Neural progenitor cell (in vitro differentiated cells): ENCODE data around the gene SLC35F3. TPM values are rescaled to one million over a fixed set of nuclear protein-coding genes. Genes with fewer than 3 reads are reported as not detected.

ENCODE experiments used
- DNase-seq: peaks from one replicate; pipeline ENCODE4 v3.0.0-alpha.2; 2016; ENCODE audit warnings: low spot score
- H2AFZ ChIP-seq: fragments of 200-600 bp; sonication (generic); replicated peaks from 2 replicates; pipeline ENCODE4 v1.6.1; 2016; ENCODE audit warnings: antibody characterized with exemption
- H3F3A ChIP-seq: fragments of 200-600 bp; sonication (generic); 2 replicates; pipeline ENCODE4 v1.6.1; 2016; ENCODE audit warnings: antibody characterized with exemption, low read depth
- H3K27ac ChIP-seq: fragments of 200-600 bp; sonication (generic); 2 replicates; pipeline ENCODE4 v1.5.1; 2016; ENCODE audit warnings: mild to moderate bottlenecking
- H3K27me3 ChIP-seq: fragments of 200-600 bp; sonication (generic); 2 replicates; pipeline ENCODE4 v1.6.1; 2016; ENCODE audit warnings: mild to moderate bottlenecking, moderate library complexity
- H3K36me3 ChIP-seq: fragments of 200-600 bp; sonication (generic); 2 replicates; pipeline ENCODE4 v1.5.1; 2016
- H3K4me1 ChIP-seq: fragments of 200-600 bp; sonication (generic); 2 replicates; pipeline ENCODE4 v1.6.1; 2016; ENCODE audit warnings: mixed run types
- H3K4me2 ChIP-seq: fragments of 200-600 bp; sonication (generic); 2 replicates; pipeline ENCODE4 v1.6.1; 2016
- H3K4me3 ChIP-seq: fragments of 200-600 bp; sonication (generic); 2 replicates; pipeline ENCODE4 v1.5.1; 2016
- H3K79me2 ChIP-seq: fragments of 200-600 bp; sonication (generic); 2 replicates; pipeline ENCODE4 v1.6.1; 2016; ENCODE audit warnings: low read depth
- H3K9ac ChIP-seq: fragments of 200-600 bp; sonication (generic); 2 replicates; pipeline ENCODE4 v1.6.1; 2016
- H3K9me3 ChIP-seq: fragments of 200-600 bp; sonication (generic); 2 replicates; pipeline ENCODE4 v1.5.1; 2016; ENCODE audit warnings: low read depth
- H4K20me1 ChIP-seq: fragments of 200-600 bp; sonication (generic); 2 replicates; pipeline ENCODE4 v1.6.1; 2016; ENCODE audit warnings: low read depth
- H3K27ac Mint-ChIP-seq: 3 replicates; pipeline ENCODE4 v1.8.0; 2021; ENCODE audit warnings: mixed read lengths
- H3K27me3 Mint-ChIP-seq: 2 replicates; pipeline ENCODE4 v1.8.0; 2022; ENCODE audit warnings: low read depth, mild to moderate bottlenecking, inconsistent platforms, moderate library complexity, mixed read lengths; ENCODE audit not compliant: insufficient read depth
- H3K36me3 Mint-ChIP-seq: 3 replicates; pipeline ENCODE4 v1.8.0; 2021; ENCODE audit warnings: mixed read lengths
- H3K4me1 Mint-ChIP-seq: 3 replicates; pipeline ENCODE4 v1.8.0; 2021; ENCODE audit warnings: mixed read lengths
- H3K4me3 Mint-ChIP-seq: 3 replicates; pipeline ENCODE4 v1.8.0; 2021; ENCODE audit warnings: mild to moderate bottlenecking, moderate library complexity, mixed read lengths
- H3K9me3 Mint-ChIP-seq: 3 replicates; pipeline ENCODE4 v1.8.0; 2020; ENCODE audit warnings: mixed read lengths
- CTCF ChIP-seq: fragments of 200-600 bp; sonication (generic); IDR thresholded peaks from 2 replicates; pipeline ENCODE4 v1.5.1; 2017; ENCODE audit warnings: antibody characterized with exemption, mild to moderate bottlenecking
- EZH2 ChIP-seq: fragments of 200-600 bp; sonication (generic); IDR thresholded peaks from 2 replicates; pipeline ENCODE4 v1.6.1; 2017; ENCODE audit warnings: antibody characterized with exemption, mild to moderate bottlenecking, moderate library complexity
- EZH2phosphoT487 ChIP-seq: fragments of 200-600 bp; sonication (generic); IDR thresholded peaks from 2 replicates; pipeline ENCODE4 v1.6.1; 2017; ENCODE audit warnings: antibody characterized with exemption
- total RNA-seq: library from RNA; depleted of rRNA; stranded (reverse); fragments of >200 nt; gene quantifications from 2 replicates; pipeline ENCODE4 v1.2.3, GENCODE V29; 2015; ENCODE audit warnings: low replicate concordance

Gene SLC35F3
- total RNA-seq, 1 donor from 2014 or later, result 0.79 TPM

DNA sequence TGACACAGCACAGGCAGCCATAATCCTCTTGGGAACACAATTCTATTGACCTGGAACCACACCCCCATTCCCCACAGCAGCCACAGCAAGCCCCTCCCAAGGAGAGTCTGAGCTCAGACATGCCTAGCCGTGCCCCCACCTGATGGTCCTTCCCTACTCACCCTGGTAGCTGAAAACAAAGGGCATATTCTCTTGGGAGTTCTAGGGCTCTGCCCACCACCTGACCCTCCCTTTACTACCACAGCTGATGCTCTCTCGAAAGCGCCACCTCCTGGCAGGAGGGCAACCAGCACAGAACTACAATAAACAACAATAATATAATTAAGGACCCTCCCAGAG lies 283.9 kb downstream of the SLC35F3 start:
- Mint-ChIP-seq H3K36me3 (no peaks in the 10 kb centered on the region), H3K27ac (no peak overlapping the region), H3K27me3 (no peaks in the 10 kb centered on the region), H3K4me3 (no peak overlapping the region), H3K9me3 (peaks cover 17% of the 10 kb centered on the region), H3K4me1 (peaks cover 9% of the 10 kb centered on the region)
- Histone ChIP-seq H3K4me2 (no peak overlapping the region), H3K79me2 (no peaks in the 10 kb centered on the region), H3K4me1 (no peaks in the 10 kb centered on the region), H3K9ac (no peak overlapping the region), H4K20me1 (no peaks in the 10 kb centered on the region), H3K36me3 (no peaks in the 10 kb centered on the region), H3K27me3 (no peaks in the 10 kb centered on the region), H3K9me3 (peaks cover 4% of the 10 kb centered on the region), H3F3A (no peaks in the 10 kb centered on the region), H3K27ac (no peak overlapping the region), H3K4me3 (no peak overlapping the region), H2AFZ (peak overlapping the region; percentile 95)
- DNase-seq, result peak; percentile 55
- TF ChIP-seq EZH2 (no peak), CTCF (peak; percentile 55)

- TF ChIP-seq EZH2phosphoT487 (no peak), CTCF (no peak)
- Mint-ChIP-seq H3K4me3 (no peak overlapping the region), H3K27ac (no peak overlapping the region), H3K4me1 (no peaks in the 10 kb centered on the region), H3K27me3 (no peaks in the 10 kb centered on the region), H3K9me3 (peaks cover 6% of the 10 kb centered on the region), H3K36me3 (no peaks in the 10 kb centered on the region)
- no peak for DNase-seq
- Histone ChIP-seq H3K4me3 (no peak overlapping the region), H3K79me2 (no peaks in the 10 kb centered on the region), H3K4me2 (no peak overlapping the region), H3K27ac (no peak overlapping the region), H3F3A (no peaks in the 10 kb centered on the region), H4K20me1 (no peaks in the 10 kb centered on the region), H3K9ac (no peak overlapping the region), H3K27me3 (no peaks in the 10 kb centered on the region), H3K9me3 (no peaks in the 10 kb centered on the region), H2AFZ (no peak overlapping the region), H3K36me3 (no peaks in the 10 kb centered on the region), H3K4me1 (no peaks in the 10 kb centered on the region)
Measured at GRCh38 chr1:234197839-234198238, 293.4 kb downstream of the SLC35F3 start.

- Histone ChIP-seq H3K9ac (no peak overlapping the region), H4K20me1 (no peaks in the 10 kb centered on the region), H3K36me3 (no peaks in the 10 kb centered on the region), H2AFZ (no peak overlapping the region), H3K4me2 (no peak overlapping the region), H3K79me2 (no peaks in the 10 kb centered on the region), H3K4me1 (no peaks in the 10 kb centered on the region), H3K27me3 (no peaks in the 10 kb centered on the region), H3K27ac (no peak overlapping the region), H3K9me3 (no peaks in the 10 kb centered on the region), H3F3A (no peaks in the 10 kb centered on the region), H3K4me3 (no peak overlapping the region)
- Mint-ChIP-seq H3K4me1 (no peaks in the 10 kb centered on the region), H3K9me3 (peaks cover 6% of the 10 kb centered on the region), H3K27ac (no peak overlapping the region), H3K36me3 (no peaks in the 10 kb centered on the region), H3K27me3 (no peaks in the 10 kb centered on the region), H3K4me3 (no peak overlapping the region)
- no peak for DNase-seq
- TF ChIP-seq EZH2phosphoT487 (no peak), EZH2 (no peak), CTCF (no peak)
Measured at GRCh38 chr1:234199476-234200127, 295.1 kb downstream of the SLC35F3 start.
